Activated CD4-positive, alpha-beta memory T cell treated with anti-CD3 and anti-CD28 coated beads for 36 hours (primary cell): ENCODE results near the gene RAB9A. TPM values are rescaled to one million over a fixed set of nuclear protein-coding genes. Genes with fewer than 3 reads are reported as not detected.

Source experiments
- CTCF ChIA-PET: fragments of 350-600 bp; sonication (Branson Sonifier 250); formaldehyde crosslinking; loops from one replicate; lab custom pipeline; 2021; ENCODE audit warnings: antibody characterized with exemption, inconsistent platforms; lab: Charles Lee
- POLR2A ChIA-PET: fragments of 350-600 bp; sonication (Branson Sonifier 250); formaldehyde crosslinking; loops from one replicate; lab custom pipeline; 2021; ENCODE audit warnings: antibody characterized with exemption; lab: Charles Lee
- DNase-seq: peaks from one replicate; pipeline ENCODE4 v3.0.0-alpha.2; 2020
- H3K27ac Mint-ChIP-seq: one replicate; pipeline ENCODE4 v1.8.0; 2021; ENCODE audit warnings: mixed read lengths
- H3K27me3 Mint-ChIP-seq: one replicate; pipeline ENCODE4 v1.8.0; 2021; ENCODE audit warnings: mixed read lengths
- H3K36me3 Mint-ChIP-seq: one replicate; pipeline ENCODE4 v1.8.0; 2021; ENCODE audit warnings: mixed read lengths
- H3K4me1 Mint-ChIP-seq: one replicate; pipeline ENCODE4 v1.8.0; 2021; ENCODE audit warnings: low read depth, mixed read lengths
- H3K4me3 Mint-ChIP-seq: one replicate; pipeline ENCODE4 v1.8.0; 2021; ENCODE audit warnings: mild to moderate bottlenecking, mixed read lengths
- H3K9me3 Mint-ChIP-seq: one replicate; pipeline ENCODE4 v1.8.0; 2021; ENCODE audit warnings: mixed read lengths
- intact Hi-C: fragments of 100-400 bp; cut with micrococcal nuclease; formaldehyde crosslinking; loops from one replicate; pipeline ENCODE4 v1.15.1; 2023
- total RNA-seq, 2 experiments: library from RNA; stranded (reverse); gene quantifications; one replicate each; pipeline ENCODE4 v1.2.3, GENCODE V29; 2021

The RAB9A gene
- total RNA-seq, 2 experiments from 2014 or later = 28.2 to 32.1 TPM

DNA sequence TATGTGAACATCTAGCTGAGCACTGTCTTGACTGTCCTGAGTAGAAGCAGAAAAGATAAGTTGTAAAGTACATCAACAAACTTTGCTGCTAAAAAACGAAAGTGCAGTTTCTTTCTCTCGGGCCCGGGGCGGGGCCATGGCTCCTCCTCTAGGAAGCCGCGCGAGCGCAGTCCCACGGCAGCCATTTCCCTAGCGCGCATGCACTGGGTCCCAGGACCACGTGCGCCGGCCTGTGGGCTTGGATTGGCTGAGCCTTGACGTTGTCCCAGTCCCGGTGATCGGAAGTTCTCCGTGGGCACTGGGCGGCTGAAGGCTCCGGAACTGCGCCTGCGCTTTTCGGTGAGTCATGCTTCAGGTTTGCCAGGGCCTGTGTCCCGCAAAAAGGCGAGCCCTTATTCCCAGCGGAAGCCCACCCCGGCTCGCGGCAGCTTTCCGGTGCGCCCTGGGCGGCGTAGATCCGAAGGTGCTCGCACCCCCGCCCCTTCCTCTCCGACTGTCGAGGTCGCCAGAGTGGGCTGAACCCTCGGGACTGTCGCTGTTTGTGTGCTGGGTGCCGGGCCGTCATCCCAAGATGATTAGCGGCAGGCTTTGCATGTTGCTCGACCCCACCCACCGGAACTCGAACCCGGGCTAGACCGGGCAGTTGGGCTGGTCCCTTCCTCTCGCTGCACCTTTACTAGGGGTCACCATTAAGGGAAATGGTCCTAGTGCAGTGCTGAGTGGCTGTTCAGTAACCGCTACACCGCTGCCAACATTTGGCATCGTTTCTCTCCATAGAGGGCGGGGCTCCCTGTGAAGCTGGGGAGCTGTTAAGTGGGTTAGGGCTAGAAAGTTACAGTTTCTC, 35.9 kb upstream of the RAB9A start, which contains the start of gene TCEANC:
TSS of gene TCEANC (plus strand) at position 292 of the 844 bp plus-strand sequence. CDS start 9,368 bp downstream, outside the sequence.
- H3K36me3 Mint-ChIP-seq = no peaks in the 10 kb centered on the region
- intact Hi-C loops = loop anchor here (1.0 to 5.0 kb wide), 10 partner anchors 16 to 1684 kb away; partner anchors contain the start of genes GEMIN8, OFD1, PIGA and PRPS2
- H3K27me3 Mint-ChIP-seq = no peaks in the 10 kb centered on the region
- peak within 1 kb of the TSS; percentile 93 for H3K27ac Mint-ChIP-seq
- CTCF ChIA-PET = interaction anchor here (0.8 to 1.0 kb wide), 3 partner anchors 82 to 379 kb away, joined by 3 read pairs; no protein-coding TSS in a partner anchor
- H3K9me3 Mint-ChIP-seq = no peaks in the 10 kb centered on the region
- peaks cover 23% of the 10 kb centered on the region for H3K4me1 Mint-ChIP-seq
- POLR2A ChIA-PET = interaction anchor here (1.4 to 2.1 kb wide), 2 partner anchors 36 to 82 kb away, joined by 5 to 9 read pairs; partner anchors contain the start of genes OFD1, RAB9A and TRAPPC2
- H3K4me3 Mint-ChIP-seq = peak within 1 kb of the TSS; percentile 84
- peak; percentile 96 for DNase-seq

DNA sequence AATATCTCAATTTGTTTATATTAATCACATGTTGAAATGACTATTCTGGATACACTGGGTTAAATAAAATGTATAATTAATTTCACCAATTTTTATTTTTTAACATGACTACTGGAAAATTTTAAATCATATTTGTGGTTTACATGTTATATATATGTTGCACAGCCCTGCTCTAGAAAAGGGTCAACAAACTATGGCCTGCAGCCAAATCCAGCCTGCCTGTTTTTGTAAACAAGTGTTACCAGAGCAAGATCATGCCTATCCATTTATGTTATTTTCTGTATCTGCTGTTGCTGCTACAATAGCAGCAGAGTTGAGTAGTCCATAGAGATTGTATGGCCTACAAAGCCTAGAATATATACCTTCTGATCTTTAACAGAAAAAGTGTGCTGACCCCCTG, 34.8 kb upstream of the RAB9A start:
- H3K27ac Mint-ChIP-seq = peak overlapping the region; percentile 45
- ChIA-PET POLR2A (interaction anchor here (1.4 to 2.1 kb wide), 2 partner anchors 35 to 81 kb away, joined by 5 to 9 read pairs; partner anchors contain the start of genes OFD1, RAB9A and TRAPPC2), CTCF (interaction anchor here (0.6 to 1.0 kb wide), 3 partner anchors 93 to 378 kb away, joined by 3 read pairs; no protein-coding TSS in a partner anchor)
- peaks cover 24% of the 10 kb centered on the region for H3K4me1 Mint-ChIP-seq
- H3K27me3 Mint-ChIP-seq = no peaks in the 10 kb centered on the region
- H3K36me3 Mint-ChIP-seq = no peaks in the 10 kb centered on the region
- no peak overlapping the region for H3K4me3 Mint-ChIP-seq
- no peak for DNase-seq
- no peaks in the 10 kb centered on the region for H3K9me3 Mint-ChIP-seq
- intact Hi-C loops = loop anchor here (5.0 kb wide), 4 partner anchors 562 to 1683 kb away; partner anchors contain the start of genes PIGA and PRPS2

DNA sequence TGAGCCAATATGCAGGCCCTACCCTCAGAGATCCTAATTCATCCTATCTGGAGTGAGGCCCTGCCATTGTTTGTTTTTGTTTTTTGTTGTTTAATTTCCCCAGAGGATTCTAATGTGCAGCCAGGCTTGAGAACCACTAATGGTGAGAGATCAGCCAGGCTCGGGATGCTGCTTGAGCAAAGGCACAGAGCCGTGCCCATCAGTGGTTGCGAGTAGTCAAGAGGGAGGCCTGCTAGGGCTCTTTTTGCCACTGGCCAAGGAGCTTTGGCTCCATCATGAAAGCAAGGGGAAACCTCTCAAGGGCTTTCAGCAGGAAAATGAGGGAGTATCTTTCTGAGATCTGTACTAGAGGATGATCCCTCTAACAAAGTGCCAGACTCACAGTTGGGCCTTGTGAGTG, 33.3 kb upstream of the RAB9A start:
- H3K36me3 Mint-ChIP-seq = no peaks in the 10 kb centered on the region
- ChIA-PET POLR2A (no interaction called here), CTCF (interaction anchor here (0.8 to 0.9 kb wide), 2 partner anchors 9 to 33 kb away, joined by 3 to 4 read pairs; partner anchors contain the start of gene RAB9A)
- DNase-seq = no peak
- no peak overlapping the region for H3K4me3 Mint-ChIP-seq
- no peaks in the 10 kb centered on the region for H3K9me3 Mint-ChIP-seq
- no peaks in the 10 kb centered on the region for H3K27me3 Mint-ChIP-seq
- intact Hi-C loops = no loop called here
- H3K4me1 Mint-ChIP-seq = peaks cover 26% of the 10 kb centered on the region
- H3K27ac Mint-ChIP-seq = no peak overlapping the region

DNA sequence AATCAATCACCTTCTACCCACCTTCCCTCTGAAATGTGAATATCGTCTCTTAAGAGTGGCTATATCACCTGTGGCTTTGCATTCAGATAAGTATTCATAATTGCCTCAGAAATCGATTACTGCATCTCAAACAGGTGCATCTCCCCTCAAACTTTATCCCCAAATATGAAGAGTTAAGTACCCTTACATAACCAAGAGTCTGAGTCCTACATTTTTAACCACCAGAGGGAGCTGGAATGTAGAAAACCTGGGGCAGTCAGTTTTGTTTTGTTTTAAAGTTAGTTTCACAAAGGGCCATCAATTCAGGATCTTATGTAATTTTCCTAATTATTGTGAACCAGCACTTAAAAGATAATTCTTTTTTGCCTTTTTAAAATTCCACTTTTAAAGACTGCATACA, 30.3 kb upstream of the RAB9A start:
- no peaks in the 10 kb centered on the region for H3K9me3 Mint-ChIP-seq
- CTCF ChIA-PET = interaction anchor here (1.0 to 1.8 kb wide), 9 partner anchors 30 to 373 kb away, joined by 3 to 6 read pairs (median 5); partner anchors contain the start of genes GEMIN8, OFD1 and TRAPPC2
- peak overlapping the region; percentile 33 for H3K27ac Mint-ChIP-seq

DNA sequence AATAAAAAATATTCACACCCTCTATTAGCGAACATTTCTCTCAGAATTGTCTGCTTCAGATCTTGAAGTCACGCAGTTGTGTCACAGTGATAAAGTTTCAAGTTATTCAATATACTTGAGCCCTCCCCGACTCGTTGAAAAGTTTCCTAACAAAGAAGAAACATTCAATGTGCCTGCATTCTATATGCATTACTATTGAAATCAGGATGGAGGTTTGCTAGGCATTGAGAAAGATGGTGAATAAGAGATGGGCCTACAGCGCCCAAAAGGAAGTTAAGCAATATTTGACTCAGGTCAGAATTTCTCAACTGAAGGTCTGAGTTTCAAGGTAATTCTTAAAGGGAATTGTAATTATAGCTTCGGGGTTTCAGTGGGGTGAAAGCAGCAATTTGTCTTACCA, 29.9 kb upstream of the RAB9A start:
- peaks cover 3% of the 10 kb centered on the region for H3K36me3 Mint-ChIP-seq
- H3K27ac Mint-ChIP-seq = peak overlapping the region; percentile 33
- no peak overlapping the region for H3K4me3 Mint-ChIP-seq
- DNase-seq = no peak
- no peaks in the 10 kb centered on the region for H3K27me3 Mint-ChIP-seq
- CTCF ChIA-PET = interaction anchor here (1.0 to 1.8 kb wide), 9 partner anchors 29 to 373 kb away, joined by 3 to 6 read pairs (median 5); partner anchors contain the start of genes GEMIN8, OFD1 and TRAPPC2
- peaks cover 28% of the 10 kb centered on the region for H3K4me1 Mint-ChIP-seq
- POLR2A ChIA-PET = no interaction called here
- intact Hi-C loops = loop anchor here (2.0 kb wide), 1 partner anchor 372 kb away; no protein-coding TSS in a partner anchor
- H3K9me3 Mint-ChIP-seq = no peaks in the 10 kb centered on the region

More for the DNA sequence above, 30.3 kb upstream of the RAB9A start:
- no peak for DNase-seq
- peaks cover 28% of the 10 kb centered on the region for H3K4me1 Mint-ChIP-seq
- no peak overlapping the region for H3K4me3 Mint-ChIP-seq
- intact Hi-C loops = loop anchor here (1.0 to 2.0 kb wide), 3 partner anchors 30 to 372 kb away; no protein-coding TSS in a partner anchor
- H3K36me3 Mint-ChIP-seq = peaks cover 3% of the 10 kb centered on the region
- H3K27me3 Mint-ChIP-seq = no peaks in the 10 kb centered on the region
- POLR2A ChIA-PET = no interaction called here

DNA sequence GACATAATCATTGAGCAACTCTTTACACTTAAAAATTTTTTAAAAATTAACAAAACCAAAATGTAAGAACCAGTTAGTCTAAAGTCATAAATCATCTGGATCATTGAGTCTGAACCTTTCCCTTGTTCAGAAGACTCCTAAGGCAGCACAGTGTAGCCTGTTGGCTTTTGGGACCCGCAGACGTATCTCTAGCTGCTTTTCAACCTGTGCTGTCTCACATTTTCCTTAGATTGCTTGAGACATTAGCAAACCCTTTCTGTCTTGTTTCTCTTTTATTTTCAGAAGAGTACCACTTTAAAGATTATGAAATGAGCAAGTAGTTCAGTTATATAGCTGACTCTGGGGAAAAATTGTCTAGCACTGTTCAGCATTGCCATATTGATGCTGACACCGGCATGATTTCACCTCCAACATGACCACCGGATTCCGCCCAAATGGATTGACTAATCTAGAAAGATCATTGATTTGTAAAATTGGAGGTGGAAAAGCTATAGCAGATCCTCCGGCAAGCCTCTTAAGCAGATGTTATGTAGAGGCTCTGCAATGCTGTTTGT, 27.1 kb upstream of the RAB9A start:
- Mint-ChIP-seq H3K27me3 (no peaks in the 10 kb centered on the region), H3K9me3 (no peaks in the 10 kb centered on the region), H3K36me3 (peaks cover 5% of the 10 kb centered on the region), H3K4me3 (peak overlapping the region; percentile 58), H3K27ac (peak overlapping the region; percentile 74), H3K4me1 (peaks cover 20% of the 10 kb centered on the region)
- ChIA-PET CTCF (interaction anchor here (0.7 to 0.9 kb wide), 2 partner anchors 16 to 33 kb away, joined by 5 read pairs; no protein-coding TSS in a partner anchor), POLR2A (interaction anchor here (1.9 to 2.0 kb wide), 2 partner anchors 27 to 73 kb away, joined by 6 to 18 read pairs; partner anchors contain the start of genes OFD1, RAB9A and TRAPPC2)
- intact Hi-C loops = no loop called here
- peak; percentile 46 for DNase-seq

DNA sequence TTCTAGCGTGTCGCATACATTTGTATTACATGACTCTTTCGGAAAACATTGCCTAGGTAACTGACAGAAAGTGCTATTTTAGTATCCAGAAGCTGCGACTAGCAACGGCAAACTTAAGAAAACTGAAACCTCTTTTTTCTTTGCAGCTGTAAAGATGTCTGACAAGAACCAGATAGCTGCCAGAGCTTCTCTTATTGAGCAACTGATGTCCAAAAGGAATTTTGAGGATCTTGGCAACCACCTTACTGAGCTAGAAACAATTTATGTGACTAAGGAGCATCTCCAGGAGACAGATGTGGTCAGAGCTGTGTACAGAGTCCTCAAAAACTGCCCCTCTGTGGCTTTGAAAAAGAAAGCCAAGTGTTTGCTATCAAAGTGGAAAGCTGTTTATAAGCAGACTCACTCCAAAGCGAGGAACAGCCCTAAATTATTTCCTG, 26.6 kb upstream of the RAB9A start:
- ChIA-PET POLR2A (interaction anchor here (1.9 to 2.0 kb wide), 2 partner anchors 27 to 72 kb away, joined by 6 to 18 read pairs; partner anchors contain the start of genes OFD1, RAB9A and TRAPPC2), CTCF (interaction anchor here (0.7 to 1.8 kb wide), 4 partner anchors 16 to 369 kb away, joined by 4 to 5 read pairs (median 5); no protein-coding TSS in a partner anchor)
- Mint-ChIP-seq H3K4me3 (peak overlapping the region; percentile 58), H3K27ac (peak overlapping the region; percentile 74), H3K36me3 (peaks cover 5% of the 10 kb centered on the region), H3K4me1 (peaks cover 21% of the 10 kb centered on the region), H3K27me3 (no peaks in the 10 kb centered on the region), H3K9me3 (no peaks in the 10 kb centered on the region)
- DNase-seq = no peak
- intact Hi-C loops = no loop called here

DNA sequence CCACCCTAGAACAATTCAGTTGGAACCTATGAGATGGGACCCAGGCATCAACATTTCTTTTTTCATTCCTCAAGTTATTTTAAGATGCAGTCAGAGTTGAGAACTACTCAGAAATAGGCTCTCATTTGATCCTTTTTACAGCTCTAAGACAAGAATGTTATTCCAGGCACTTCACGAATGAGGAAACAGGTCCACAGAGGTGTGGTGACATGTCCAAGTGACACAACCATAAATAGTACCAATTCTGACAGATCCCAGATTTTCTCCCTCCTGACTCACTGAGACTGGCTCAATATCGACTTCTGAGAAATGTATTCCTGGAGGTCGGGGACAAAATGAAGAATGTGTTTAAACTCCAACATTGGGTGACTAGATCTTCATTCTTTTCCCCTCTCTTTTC, 24.9 kb upstream of the RAB9A start:
- ChIA-PET POLR2A (no interaction called here), CTCF (interaction anchor here (1.8 kb wide), 1 partner anchor 72 kb away, joined by 4 read pairs; no protein-coding TSS in a partner anchor)
- Mint-ChIP-seq H3K4me1 (peaks cover 16% of the 10 kb centered on the region), H3K27ac (no peak overlapping the region), H3K4me3 (no peak overlapping the region), H3K36me3 (peaks cover 5% of the 10 kb centered on the region), H3K9me3 (no peaks in the 10 kb centered on the region), H3K27me3 (no peaks in the 10 kb centered on the region)
- intact Hi-C loops = no loop called here
- no peak for DNase-seq

DNA sequence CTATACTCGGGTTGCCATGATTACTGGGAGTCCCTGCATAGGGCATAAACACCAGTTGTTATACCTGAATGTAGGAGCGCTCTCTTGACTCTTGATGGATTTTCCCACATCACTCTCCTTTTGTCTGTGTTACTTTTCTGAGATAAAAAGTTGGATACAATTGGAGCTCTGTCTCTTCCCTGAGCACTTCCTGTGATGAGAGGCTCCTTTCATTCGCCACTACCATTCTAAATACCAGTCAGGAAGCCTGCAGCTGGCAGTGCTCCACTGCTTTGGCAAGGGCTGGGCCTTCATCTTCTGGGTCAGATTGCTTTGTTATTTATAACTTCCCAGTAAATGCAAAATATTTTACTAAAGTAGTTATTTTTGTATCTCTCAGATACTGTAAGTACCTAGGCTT, 22.1 kb upstream of the RAB9A start:
- Mint-ChIP-seq H3K4me3 (no peak overlapping the region), H3K9me3 (no peaks in the 10 kb centered on the region), H3K4me1 (peaks cover 32% of the 10 kb centered on the region), H3K36me3 (peaks cover 5% of the 10 kb centered on the region), H3K27me3 (no peaks in the 10 kb centered on the region), H3K27ac (no peak overlapping the region)
- ChIA-PET POLR2A (interaction anchor here (1.4 kb wide), 1 partner anchor 22 kb away, joined by 3 read pairs; the partner anchor contains the start of gene RAB9A), CTCF (no interaction called here)
- intact Hi-C loops = no loop called here
- no peak for DNase-seq

DNA sequence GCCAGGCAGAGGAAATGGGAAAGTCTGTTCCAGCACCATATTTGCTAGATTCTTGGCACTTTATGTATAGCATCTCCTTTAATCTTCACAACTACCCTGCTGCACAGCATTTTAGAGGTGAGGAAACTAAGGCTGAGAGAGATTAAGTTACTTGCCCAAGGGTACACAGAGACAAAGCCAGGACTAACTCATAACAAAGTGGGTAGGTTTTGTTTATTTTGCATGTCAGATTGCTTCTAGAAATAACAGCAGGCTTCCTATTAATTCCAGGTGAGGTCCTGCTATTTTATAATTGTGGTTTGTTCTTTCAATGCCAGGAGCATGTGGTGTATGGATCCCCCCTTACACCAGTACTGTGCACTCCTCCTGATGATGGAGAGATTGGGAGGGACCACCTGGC, 21.0 kb upstream of the RAB9A start:
- intact Hi-C loops = loop anchor here (2.0 kb wide), 1 partner anchor 15 kb away; the partner anchor contains the start of gene TCEANC
- H3K27me3 Mint-ChIP-seq = no peaks in the 10 kb centered on the region
- no peak overlapping the region for H3K4me3 Mint-ChIP-seq
- H3K9me3 Mint-ChIP-seq = no peaks in the 10 kb centered on the region
- H3K36me3 Mint-ChIP-seq = peaks cover 3% of the 10 kb centered on the region
- ChIA-PET CTCF (no interaction called here), POLR2A (no interaction called here)
- peaks cover 24% of the 10 kb centered on the region for H3K4me1 Mint-ChIP-seq
- H3K27ac Mint-ChIP-seq = no peak overlapping the region
- DNase-seq = no peak

DNA sequence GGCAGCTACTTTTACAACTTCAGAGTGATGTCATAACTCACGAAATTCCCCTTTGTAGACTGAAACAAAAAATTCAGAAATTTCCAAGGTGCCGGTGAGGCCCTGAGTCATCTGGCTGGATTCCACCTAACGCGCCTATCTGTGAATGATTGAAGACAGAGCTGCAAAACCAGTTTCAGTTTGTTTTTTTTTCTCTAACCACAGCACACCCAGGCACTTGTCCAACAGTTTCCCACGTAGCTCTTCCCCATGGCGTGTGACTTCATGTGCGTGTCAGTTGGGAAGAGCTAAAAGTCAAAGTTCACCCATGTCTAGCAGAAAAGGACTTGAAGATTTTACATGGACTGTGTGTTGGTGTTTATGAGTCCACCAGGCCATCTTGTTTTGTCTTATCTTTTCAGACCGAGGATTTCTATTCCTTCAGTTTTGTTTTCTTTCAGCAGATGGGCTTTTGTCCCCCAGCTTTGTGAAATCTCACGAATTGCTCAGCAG, 19.6 kb upstream of the RAB9A start:
- no peaks in the 10 kb centered on the region for H3K27me3 Mint-ChIP-seq
- no peaks in the 10 kb centered on the region for H3K9me3 Mint-ChIP-seq
- CTCF ChIA-PET = interaction anchor here (0.6 to 1.2 kb wide), 4 partner anchors 12 to 73 kb away, joined by 3 read pairs; no protein-coding TSS in a partner anchor
- peak; percentile 76 for DNase-seq
- H3K4me1 Mint-ChIP-seq = peaks cover 24% of the 10 kb centered on the region
- H3K4me3 Mint-ChIP-seq = peak overlapping the region; percentile 70
- intact Hi-C loops = loop anchor here (1.0 to 2.0 kb wide), 5 partner anchors 16 to 358 kb away; partner anchors contain the start of genes OFD1, TCEANC and TRAPPC2
- peak overlapping the region; percentile 95 for H3K27ac Mint-ChIP-seq
- peaks cover under 1% of the 10 kb centered on the region for H3K36me3 Mint-ChIP-seq
- POLR2A ChIA-PET = interaction anchor here (1.1 to 2.1 kb wide), 3 partner anchors 19 to 66 kb away, joined by 4 to 21 read pairs (median 18); partner anchors contain the start of genes OFD1, RAB9A and TRAPPC2
